GM21528 (cell line): ENCODE data around the gene WDR88.
"Not testable (repeated sequence)": the region's sequence is repeated elsewhere in the genome, so short reads cannot be mapped to it uniquely, and the experiment has no call there.

Experiments
- ATAC-seq: cut with Tn5 transposase; IDR thresholded peaks from one replicate; pipeline ENCODE4 v1.9.1; 2021; ENCODE audit warnings: mild to moderate bottlenecking, moderate library complexity; ENCODE audit not compliant: unreplicated experiment, low FRiP score

Gene WDR88

DNA sequence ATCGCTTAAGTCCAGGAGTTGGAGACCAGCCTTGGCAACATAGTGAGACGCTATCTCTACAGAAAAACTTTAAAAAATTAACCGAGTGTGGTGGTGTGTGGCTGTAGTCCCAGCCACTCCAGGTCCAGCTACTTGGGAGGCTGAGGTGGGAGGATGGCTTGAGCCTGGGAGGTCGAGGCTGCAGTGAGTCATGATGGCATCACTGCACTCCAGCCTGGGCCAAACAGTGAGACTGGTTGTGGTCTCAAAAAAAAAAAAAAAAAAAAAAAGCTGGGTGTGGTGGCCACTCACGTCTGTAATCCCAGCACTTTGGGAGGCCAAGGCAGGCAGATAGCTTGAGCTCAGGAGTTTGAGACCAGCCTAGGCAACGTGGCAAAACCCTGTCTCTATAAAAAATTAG lies 34.1 kb downstream of the WDR88 start:
- not testable (repeated sequence) for ATAC-seq

DNA sequence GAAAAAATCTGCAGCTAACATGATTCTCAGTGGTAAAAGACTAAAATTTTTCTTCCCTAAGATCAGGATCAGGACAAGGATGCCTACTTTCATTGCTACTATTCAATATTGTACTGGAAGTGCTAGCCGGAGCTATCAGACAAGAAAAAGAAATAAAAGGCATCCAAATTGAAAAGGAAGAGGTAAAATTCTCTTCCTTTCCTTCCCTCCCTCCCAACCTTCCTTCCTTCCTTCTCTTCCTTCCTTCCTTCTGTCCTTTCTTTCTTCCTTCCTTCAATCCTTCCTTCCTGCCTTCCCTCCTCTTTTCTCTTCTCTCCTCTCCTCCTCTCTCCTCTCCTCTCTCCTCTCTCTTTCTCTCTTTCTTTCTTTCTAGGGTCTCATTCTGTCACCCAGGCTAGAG lies 35.5 kb downstream of the WDR88 start:
- no peak for ATAC-seq

DNA sequence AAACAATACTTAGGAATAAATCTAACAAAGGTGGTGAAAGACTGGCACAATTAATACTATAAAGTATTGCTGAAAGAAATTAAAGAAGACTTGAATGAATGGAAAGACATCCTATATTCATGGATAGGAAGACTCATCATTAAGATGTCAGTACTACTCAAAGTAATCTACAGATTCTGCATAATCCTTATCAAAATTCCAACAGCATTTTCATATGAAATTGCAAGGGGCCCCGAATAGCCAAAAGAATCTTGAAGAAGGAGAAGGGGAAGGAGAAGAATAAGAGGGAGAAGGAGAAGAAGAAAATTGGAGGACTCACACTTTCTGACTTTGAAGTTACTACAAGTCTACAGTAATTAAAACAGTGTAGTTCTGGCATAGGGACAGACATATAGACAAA lies 36.6 kb downstream of the WDR88 start:
- no peak for ATAC-seq

GRCh38 chr19:33171222-33171795 lies 39.4 kb downstream of the WDR88 start:
- no peak for ATAC-seq

DNA sequence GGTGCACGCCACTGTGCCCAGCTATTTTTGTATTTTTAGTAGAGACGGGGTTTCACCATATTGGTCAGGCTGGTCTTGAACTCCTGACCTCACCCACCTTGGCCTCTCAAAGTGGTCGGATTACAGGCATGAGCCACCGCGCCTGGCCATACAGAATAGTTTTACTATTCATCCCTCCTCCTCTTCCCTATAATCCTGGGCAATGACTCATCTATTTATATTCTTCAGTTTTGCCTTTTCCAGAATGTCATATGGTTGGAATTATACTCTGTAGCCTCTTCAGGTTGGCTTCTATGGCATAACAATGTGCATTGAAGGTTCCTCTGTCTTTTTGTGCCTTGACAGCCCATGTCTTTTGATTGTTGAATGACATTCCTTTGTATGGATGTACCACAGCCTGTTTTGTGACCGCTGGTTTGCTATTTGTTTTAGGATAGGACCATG lies 40.0 kb downstream of the WDR88 start:
- no peak for ATAC-seq

DNA sequence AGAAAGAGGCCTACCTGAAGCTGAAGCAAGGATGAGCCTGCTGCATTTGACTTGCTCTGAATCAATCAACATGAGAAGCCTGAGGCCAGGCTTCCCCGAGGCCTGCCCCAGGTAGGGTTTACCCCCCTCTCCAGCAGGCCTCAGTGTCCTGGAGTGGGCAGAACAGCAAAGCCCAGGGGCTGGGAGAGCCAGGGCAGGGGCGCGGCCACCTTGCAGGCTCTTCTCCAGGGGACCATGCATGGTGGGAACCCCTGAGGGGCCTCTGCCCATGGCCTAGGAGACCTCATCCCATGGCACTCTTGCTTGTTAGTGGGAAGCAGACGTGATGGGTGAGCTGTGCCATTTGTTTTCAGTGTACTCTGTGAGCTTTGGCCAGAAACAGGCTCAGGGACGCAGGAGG lies 42.3 kb downstream of the WDR88 start:
- ATAC-seq = no peak

- ATAC-seq = no peak
Measured at GRCh38 chr19:33175156-33175782, 43.4 kb downstream of the WDR88 start.

- peak; percentile 0 for ATAC-seq
Measured at GRCh38 chr19:33175886-33176669, 44.2 kb downstream of the WDR88 start.

- peak; percentile 78 for ATAC-seq
Measured at GRCh38 chr19:33176670-33177416, 44.9 kb downstream of the WDR88 start.

DNA sequence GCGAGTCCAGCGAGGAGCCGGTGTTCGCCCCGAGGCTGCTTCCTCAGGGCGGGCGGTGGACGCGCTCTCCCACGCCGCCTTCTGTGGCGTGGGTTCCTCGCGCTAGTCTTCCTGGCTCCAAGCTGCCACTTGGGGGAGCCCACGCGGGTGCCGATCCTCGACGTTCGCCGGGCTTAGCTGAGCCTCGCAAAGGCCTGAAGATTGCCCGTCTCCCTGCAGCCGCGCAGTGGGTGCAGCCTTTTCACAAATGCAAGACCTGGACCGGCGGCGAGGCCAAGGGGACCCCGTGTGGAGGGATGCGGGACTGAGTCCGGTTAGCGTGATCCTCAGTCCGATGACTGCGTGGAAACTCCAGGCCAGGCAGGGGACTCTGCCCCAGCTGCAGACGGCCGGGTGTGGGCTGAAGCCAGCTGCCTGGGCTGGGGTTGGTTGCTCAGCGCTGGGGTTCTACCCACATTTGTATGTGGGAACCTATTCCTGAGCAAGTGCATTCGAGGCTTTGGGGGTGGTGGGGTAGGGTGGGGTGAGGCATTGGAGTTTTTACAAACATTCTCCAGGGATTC lies 45.6 kb downstream of the WDR88 start:
- peak; percentile 28 for ATAC-seq

- no peak for ATAC-seq
Measured at GRCh38 chr19:33186431-33187182, 54.7 kb downstream of the WDR88 start.

DNA sequence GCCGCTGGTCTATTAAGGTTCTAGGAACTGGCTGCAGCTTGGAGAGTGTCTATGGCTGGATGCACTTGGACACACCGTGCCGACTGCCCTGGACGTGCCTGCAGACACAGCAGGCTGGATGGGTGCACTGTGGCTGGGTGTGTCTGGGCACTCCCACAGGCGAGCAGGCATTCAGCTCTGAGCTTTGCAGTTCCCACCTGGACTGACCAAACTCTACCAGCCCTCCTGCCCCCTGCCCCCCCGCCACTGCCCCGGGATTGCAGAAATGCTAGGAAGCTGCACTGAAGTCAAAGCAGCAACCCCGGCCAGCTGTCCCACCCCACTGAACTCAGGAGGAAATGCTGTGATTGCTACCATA lies 55.2 kb downstream of the WDR88 start:
- no peak for ATAC-seq

GRCh38 chr19:33189453-33189852 lies 57.5 kb downstream of the WDR88 start:
- no peak for ATAC-seq

DNA sequence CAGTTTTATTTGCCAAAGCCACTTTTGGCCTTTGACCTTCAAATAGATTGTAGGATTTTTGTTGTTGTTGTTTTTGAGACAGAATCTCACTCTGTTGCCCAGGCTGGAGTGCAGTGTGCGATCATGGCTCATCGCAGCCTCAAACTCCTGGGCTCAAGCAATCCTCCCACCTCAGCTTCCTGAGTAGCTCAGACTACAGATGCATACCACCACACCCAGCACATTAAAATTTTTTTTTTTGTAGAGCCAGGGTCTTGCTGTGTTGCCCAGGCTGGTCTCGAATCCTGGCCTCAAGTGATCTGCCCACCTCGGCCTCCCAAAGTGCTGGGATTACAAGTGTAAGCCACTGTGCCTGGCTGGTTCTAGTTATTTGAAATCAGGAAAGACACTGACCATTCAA lies 59.2 kb downstream of the WDR88 start:
- ATAC-seq = not testable (repeated sequence)

GRCh38 chr19:33191501-33191900 lies 59.6 kb downstream of the WDR88 start:
- no peak for ATAC-seq

GRCh38 chr19:33192010-33192409 lies 60.1 kb downstream of the WDR88 start:
- ATAC-seq = no peak

GRCh38 chr19:33193269-33193864 lies 61.5 kb downstream of the WDR88 start:
- ATAC-seq = no peak

GRCh38 chr19:33193865-33194362 lies 62.0 kb downstream of the WDR88 start, which contains the start of gene LRP3:
Gene LRP3, plus strand, starts transcription at chr19:33194330. Its CDS starts 456 bp downstream, at chr19:33194786.
- no peak for ATAC-seq

- ATAC-seq = no peak
Measured at GRCh38 chr19:33194532-33194885, 62.6 kb downstream of the WDR88 start.
